Chondrocyte (in vitro differentiated cells): ENCODE data around the gene UBE2H. TPM values are rescaled to one million over a fixed set of nuclear protein-coding genes. Genes with fewer than 3 reads are reported as not detected.
"Not testable (repeated sequence)": the region's sequence is repeated elsewhere in the genome, so short reads cannot be mapped to it uniquely, and the experiment has no call there.

Source experiments
- DNase-seq: peaks from one replicate; pipeline ENCODE4 v3.0.0; 2021; ENCODE audit warnings: mixed read lengths, low spot score
- H3K27ac Mint-ChIP-seq: one replicate; pipeline ENCODE4 v1.8.0; 2021; ENCODE audit warnings: mild to moderate bottlenecking, moderate library complexity, mixed read lengths; ENCODE audit not compliant: unreplicated experiment
- H3K27me3 Mint-ChIP-seq: 2 replicates; pipeline ENCODE4 v1.8.0; 2021; ENCODE audit warnings: low read depth, mixed read lengths
- H3K36me3 Mint-ChIP-seq: 2 replicates; pipeline ENCODE4 v1.8.0; 2021; ENCODE audit warnings: low read depth, mixed read lengths
- H3K4me1 Mint-ChIP-seq: 2 replicates; pipeline ENCODE4 v1.8.0; 2021; ENCODE audit warnings: low read depth, mild to moderate bottlenecking, mixed read lengths
- H3K4me3 Mint-ChIP-seq: one replicate; pipeline ENCODE4 v1.8.0; 2021; ENCODE audit warnings: mild to moderate bottlenecking, moderate library complexity, mixed read lengths; ENCODE audit not compliant: unreplicated experiment
- H3K9me3 Mint-ChIP-seq: 2 replicates; pipeline ENCODE4 v1.8.0; 2021; ENCODE audit warnings: low read depth, mixed read lengths
- CTCF ChIP-seq: fragments of 200-600 bp; sonication (generic); IDR thresholded peaks from 2 replicates; pipeline ENCODE4 v1.5.0; 2021; ENCODE audit warnings: antibody characterized with exemption, mild to moderate bottlenecking, moderate library complexity
- total RNA-seq: library from RNA; stranded (reverse); gene quantifications from 3 replicates; pipeline ENCODE4 v1.2.1, GENCODE V29; 2021

Gene UBE2H
- total RNA-seq, 1 donor from 2014 or later: 167 TPM

GRCh38 chr7:129862682-129863081 is 90.1 kb downstream of the UBE2H start:
- Mint-ChIP-seq H3K4me1 (peaks cover 90% of the 10 kb centered on the region), H3K27me3 (no peaks in the 10 kb centered on the region), H3K27ac (peak overlapping the region; percentile 95), H3K9me3 (no peaks in the 10 kb centered on the region), H3K36me3 (peaks cover under 1% of the 10 kb centered on the region), H3K4me3 (no peak overlapping the region)
- DNase-seq: no peak
- TF ChIP-seq CTCF: no peak

- not testable (repeated sequence) for H3K36me3 Mint-ChIP-seq, DNase-seq, H3K27me3 Mint-ChIP-seq, H3K4me3 Mint-ChIP-seq, H3K9me3 Mint-ChIP-seq
- peaks cover 97% of the 10 kb centered on the region for H3K4me1 Mint-ChIP-seq
- H3K27ac Mint-ChIP-seq: peak overlapping the region; percentile 84
Measured at GRCh38 chr7:129860784-129861183, 92.0 kb downstream of the UBE2H start.

- Mint-ChIP-seq H3K27ac (peak overlapping the region; percentile 94), H3K4me1 (peaks cover 97% of the 10 kb centered on the region), H3K9me3 (no peaks in the 10 kb centered on the region), H3K4me3 (no peak overlapping the region), H3K27me3 (no peaks in the 10 kb centered on the region), H3K36me3 (peaks cover 8% of the 10 kb centered on the region)
- no peak for TF ChIP-seq CTCF
- no peak for DNase-seq
Measured at GRCh38 chr7:129859183-129859582, 93.6 kb downstream of the UBE2H start.

GRCh38 chr7:129858490-129858889 is 94.3 kb downstream of the UBE2H start:
- Mint-ChIP-seq H3K36me3 (peaks cover 8% of the 10 kb centered on the region), H3K27me3 (no peaks in the 10 kb centered on the region), H3K9me3 (no peaks in the 10 kb centered on the region), H3K27ac (peak overlapping the region; percentile 94), H3K4me1 (peaks cover 97% of the 10 kb centered on the region), H3K4me3 (no peak overlapping the region)
- TF ChIP-seq CTCF: no peak
- DNase-seq: no peak

GRCh38 chr7:129857313-129857712 is 95.4 kb downstream of the UBE2H start:
- Mint-ChIP-seq H3K4me1 (peaks cover 97% of the 10 kb centered on the region), H3K36me3 (peaks cover 8% of the 10 kb centered on the region), H3K4me3 (peak overlapping the region; percentile 2), H3K27me3 (no peaks in the 10 kb centered on the region), H3K9me3 (no peaks in the 10 kb centered on the region), H3K27ac (peak overlapping the region; percentile 94)
- no peak for DNase-seq
- TF ChIP-seq CTCF: no peak

- no peak for DNase-seq
- H3K36me3 Mint-ChIP-seq: peaks cover 10% of the 10 kb centered on the region
- no peak for TF ChIP-seq CTCF
- H3K27ac Mint-ChIP-seq: peak overlapping the region; percentile 94
- peaks cover 97% of the 10 kb centered on the region for H3K4me1 Mint-ChIP-seq
- no peaks in the 10 kb centered on the region for H3K27me3 Mint-ChIP-seq
- no peaks in the 10 kb centered on the region for H3K9me3 Mint-ChIP-seq
- H3K4me3 Mint-ChIP-seq: no peak overlapping the region
Measured at GRCh38 chr7:129855935-129856717, 96.6 kb downstream of the UBE2H start.
